NCI-H128 (cell line): ENCODE results near the gene TCP11L1.
"Not testable (repeated sequence)": the region's sequence is repeated elsewhere in the genome, so short reads cannot be mapped to it uniquely, and the experiment has no call there.

ENCODE experiments used
- DNase-seq: peaks from one replicate; lab custom pipeline; 2025; ENCODE audit not compliant: unreplicated experiment; lab: John Stamatoyannopoulos, UW

The TCP11L1 gene

DNA sequence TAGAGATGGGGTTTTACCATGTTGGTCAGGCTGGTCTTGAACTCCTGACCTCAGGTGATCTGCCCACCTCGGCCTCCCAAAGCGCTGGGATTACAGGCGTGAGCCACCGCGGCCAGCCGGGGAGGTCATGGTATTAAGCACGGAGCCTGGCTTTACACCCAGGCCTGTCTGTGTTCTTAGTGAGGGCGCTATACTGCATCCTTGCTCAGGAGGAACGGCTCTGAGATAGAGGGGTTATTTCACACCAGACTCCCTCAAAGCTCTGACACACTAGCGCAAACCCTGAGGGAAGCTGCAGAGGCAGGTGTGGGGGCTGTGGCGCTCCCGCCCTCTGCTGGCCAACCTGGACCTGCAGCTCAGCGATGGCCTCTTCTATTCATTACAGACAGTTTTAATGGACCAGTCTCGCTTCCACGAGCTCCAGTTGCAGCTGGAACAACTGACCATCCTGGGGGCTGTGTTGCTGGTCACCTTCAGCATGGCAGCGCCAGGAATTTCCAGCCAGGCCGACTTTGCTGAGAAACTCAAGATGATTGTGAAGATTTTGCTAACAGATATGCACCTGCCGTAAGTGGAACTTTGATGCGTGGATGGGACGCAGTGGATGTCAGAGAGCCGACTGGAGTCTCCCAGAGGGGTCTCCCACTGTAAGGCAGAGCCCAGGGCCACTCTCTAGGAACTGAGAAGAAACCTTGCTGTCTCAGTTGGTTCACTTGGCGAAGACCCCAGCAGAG lies 26.2 kb downstream of the TCP11L1 start:
- peak; percentile 14 for DNase-seq

DNA sequence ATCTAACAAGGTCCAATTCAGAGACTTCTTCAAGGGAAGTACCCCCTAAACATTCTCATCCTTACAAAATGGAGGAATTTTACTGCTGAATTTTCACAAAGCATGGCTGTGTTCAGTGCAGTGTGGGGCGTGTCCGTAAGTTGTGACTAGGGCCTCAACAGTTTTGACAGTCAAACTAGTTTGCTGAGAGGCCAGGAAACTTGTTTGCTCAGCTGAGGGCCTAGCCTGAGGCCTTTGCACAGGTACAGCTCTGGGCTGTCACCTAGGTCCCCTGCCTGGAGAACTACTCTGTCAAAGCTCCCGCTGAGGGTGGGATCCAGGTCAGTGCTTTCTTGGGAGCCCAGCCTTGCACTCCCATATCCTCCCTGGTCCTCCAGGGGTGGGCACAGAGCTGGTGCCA lies 27.9 kb downstream of the TCP11L1 start:
- no peak for DNase-seq

DNA sequence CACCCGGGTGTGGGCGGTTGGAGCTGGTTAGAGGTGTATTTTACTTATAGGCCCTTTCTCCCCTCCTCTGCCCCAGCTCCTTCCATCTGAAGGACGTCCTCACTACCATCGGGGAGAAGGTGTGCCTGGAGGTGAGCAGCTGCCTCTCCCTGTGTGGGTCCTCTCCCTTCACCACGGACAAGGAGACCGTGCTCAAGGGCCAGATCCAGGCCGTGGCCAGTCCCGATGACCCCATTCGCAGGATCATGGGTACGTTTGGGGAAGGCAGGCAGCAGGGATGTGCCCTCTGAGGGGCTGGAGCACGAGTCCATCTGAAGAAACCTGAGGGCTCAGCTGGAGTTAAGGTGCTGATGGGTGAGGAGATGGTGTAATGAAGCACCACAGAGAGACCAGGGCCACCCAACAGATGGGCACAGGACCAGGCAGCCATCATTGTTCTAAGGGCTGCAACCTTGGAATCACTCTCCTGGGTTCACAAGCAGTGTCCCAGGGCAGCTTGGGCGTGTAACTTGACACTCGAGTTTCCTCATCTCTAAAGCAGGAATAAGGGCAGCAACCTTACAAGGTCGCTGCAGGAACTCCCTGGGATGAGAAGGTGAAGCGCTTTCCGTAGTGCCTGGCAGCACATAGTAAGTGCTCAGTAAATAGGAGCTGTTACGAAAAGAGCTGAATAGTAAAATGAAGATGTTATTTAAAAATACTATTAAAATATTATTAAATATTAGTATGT lies 29.4 kb downstream of the TCP11L1 start:
- no peak for DNase-seq

DNA sequence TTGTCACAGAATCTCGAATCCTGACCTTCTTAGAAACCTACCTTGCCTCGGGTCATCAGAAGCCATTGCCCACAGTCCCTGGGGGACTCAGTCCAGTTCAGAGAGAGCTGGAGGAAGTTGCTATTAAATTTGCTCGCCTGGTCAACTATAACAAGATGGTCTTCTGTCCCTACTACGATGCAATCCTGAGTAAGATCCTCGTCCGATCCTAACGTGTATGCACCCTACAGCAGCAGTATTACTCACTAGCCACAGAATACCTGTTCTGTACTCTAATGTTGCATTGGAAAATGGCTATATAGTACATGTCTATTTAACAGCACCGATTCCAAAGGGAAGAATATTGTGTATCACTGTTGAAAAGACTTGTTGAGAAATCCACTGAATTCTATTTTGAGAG lies 33.1 kb downstream of the TCP11L1 start:
- DNase-seq = no peak

DNA sequence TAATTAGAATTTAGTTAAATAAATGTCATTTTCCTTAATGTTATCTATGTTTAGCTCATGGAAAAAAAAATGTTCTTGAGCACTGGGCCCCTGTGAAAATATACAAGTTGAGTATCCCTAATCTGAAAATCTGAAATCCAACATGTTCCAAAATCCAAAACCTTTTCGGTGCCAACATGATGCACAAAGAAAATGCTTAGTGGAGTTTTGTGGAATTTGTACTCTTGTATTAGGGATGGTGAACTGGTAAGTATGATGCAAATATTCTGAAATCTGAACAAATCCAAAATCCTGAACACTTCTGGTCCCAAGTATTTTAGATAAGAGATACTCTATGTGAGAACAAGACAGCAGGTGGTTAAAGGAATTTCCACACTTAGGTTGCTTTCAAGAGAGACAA lies 44.5 kb downstream of the TCP11L1 start:
- no peak for DNase-seq

DNA sequence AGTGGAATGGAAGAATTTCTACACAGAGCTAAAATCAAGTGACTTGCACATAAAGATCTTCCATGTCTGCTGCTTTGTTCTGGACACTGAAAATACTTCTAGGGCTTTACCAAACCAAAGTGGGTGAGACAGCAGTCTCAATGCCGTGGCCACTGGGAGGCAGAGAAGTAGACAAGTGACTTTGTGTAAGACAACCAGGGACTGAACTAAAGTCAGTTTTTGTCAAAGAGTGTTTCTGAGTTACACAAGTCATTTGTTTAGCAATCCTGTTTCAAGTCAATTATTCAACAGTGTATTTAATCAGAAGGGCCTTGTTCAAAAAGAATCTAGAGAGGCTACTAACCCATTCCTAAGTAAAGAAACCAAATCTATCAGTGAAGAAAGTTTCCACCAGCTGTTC lies 46.6 kb downstream of the TCP11L1 start:
- DNase-seq = no peak

DNA sequence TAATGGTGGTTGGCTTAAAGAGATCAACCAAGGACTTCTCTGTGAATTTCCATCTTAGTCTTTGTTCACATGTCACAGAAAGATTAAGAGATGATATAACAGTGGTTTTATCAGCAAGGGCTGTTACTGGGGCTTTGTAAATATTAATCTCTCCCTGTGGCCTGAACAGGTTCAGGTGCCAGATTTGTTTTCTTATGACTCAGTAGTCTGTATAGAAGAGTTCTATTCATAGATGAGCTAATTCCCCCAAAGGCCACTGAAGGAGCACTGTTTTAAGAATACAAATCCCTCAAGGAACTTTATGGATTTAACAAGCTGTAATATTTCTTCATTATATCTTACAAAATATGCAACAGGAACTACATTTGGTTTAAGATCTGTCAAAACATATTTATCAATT lies 50.4 kb downstream of the TCP11L1 start:
- DNase-seq = no peak

DNA sequence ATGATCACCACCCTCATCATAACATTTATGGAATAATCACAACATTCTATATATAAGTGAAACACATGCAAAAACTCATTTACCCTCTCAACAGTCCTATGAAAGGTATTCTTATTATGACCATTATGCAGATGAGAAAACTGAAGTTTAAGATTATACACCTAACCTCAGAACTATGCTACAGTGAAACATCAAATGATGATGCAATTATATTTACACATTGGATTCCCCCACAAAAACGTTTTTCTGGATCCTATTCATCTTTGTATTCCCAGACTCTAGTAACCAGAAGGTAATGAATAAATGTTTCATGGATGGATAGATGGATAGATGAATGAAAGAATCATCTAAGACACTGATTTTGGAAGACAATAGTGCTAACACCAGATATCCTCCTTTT lies 54.8 kb downstream of the TCP11L1 start:
- no peak for DNase-seq

DNA sequence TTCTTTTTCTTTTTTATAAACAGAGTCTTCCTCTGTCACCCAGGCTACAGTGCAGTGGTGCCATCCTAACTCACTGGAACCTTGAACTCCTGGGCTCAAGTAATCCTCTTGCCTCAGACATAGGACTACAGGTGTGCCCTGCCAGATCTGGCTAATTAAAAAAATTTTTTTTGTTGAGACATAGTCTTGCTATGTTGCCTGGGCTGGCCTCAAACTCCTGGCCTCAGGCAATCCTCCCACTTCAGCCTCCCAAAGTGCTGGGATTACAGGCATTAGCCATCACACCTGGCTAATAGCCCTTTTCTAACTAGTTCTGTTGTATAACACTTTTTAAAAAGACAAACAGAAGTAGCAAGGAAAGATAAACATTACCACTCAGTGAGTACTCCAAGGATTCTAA lies 64.5 kb downstream of the TCP11L1 start:
- DNase-seq = no peak

DNA sequence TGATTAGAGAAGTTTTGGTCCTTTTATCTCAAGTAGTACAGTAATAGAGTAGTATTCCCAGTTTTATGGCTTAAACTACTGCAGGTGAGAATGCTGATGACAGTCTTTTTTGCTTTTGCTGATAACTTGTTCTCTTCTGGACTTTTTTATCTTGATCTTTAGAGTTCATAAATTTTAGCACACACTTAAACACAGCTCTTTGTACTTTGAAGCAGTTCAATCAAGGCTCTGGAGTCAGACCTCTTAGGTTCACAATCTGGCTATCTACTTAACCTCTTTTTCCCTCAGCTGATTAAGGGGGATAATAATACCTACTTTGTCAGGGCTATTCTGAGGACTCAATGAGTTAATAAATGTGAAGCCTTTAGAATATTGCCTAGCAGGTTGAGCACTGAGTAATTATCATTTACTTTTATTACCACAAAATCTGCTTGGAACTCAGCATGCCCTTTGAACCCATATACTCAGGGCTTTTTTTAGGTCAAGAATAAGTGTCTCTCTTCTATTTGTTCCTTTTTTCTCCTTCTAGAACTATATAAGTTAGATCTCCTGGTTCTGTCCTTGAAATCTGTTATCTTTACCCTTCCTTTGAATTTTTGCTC lies 70.0 kb downstream of the TCP11L1 start:
- DNase-seq = no peak

DNA sequence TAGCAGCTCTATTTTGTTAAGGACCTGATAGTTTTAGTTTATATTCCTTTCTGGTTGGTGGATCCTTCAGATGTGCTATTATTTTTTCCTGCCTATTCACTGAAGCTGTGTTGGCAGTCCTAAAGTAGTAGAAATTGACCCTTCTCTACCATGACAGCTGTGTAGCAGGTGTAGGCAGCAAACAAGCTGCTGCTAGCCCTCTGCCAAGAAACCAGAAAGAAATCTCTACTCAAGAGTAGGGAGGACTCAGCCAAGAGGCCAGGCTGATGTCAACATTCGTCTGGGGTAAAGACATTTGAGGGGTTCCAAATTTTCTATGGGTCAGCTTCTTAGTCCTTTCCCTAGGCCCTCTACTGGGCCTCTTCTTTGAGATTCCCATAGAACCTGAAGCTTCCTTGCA lies 70.7 kb downstream of the TCP11L1 start:
- DNase-seq = no peak

DNA sequence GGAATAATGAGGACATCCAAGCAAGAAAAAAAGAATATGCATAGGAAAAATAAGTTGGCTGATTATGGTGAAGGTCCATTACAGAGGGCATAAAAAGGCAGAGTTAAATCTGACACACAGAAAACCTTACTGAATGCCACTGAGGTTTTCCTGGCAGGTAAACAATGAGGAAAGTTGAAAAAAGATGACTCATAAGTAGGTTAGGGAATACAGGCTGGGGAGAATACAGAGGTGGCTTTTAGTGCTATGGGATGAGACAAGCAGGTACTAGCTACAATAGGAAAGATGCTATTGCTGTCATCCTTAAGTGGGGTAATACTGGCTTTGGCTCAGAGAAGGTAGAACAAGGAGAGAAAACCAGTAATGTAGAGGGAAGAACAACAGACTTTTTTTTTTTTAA lies 77.2 kb downstream of the TCP11L1 start:
- DNase-seq = no peak

DNA sequence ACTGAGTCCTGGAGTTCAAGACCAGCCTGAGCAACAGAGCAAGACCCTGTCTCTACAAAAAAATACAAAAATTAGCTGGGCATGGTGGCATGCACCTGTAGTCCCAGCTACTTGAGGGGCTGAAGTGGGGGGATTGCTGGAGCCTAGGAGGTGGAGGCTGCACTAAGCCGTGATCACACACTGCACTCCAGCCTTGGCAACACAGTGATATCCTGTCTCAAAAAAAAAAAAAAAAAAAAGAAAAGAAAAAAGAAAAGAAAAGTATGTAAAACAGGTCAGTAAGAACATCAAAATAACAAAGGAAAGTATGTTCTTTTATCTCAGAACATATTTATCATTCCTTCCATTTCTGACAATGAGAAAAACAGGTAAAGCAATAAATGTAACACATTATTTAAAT lies 83.3 kb downstream of the TCP11L1 start:
- DNase-seq = not testable (repeated sequence)
